ENCODE results near the gene VGF.

Gene VGF

GRCh38 chr7:101165958-101166647 is 734 bp upstream of the VGF start:
- no peak for FAIRE-seq

GRCh38 chr7:101164071-101164840 is 1.1 kb downstream of the VGF start:
- FAIRE-seq: no peak

- no peak for FAIRE-seq
Measured at GRCh38 chr7:101163279-101164070, 1.9 kb downstream of the VGF start.

DNA sequence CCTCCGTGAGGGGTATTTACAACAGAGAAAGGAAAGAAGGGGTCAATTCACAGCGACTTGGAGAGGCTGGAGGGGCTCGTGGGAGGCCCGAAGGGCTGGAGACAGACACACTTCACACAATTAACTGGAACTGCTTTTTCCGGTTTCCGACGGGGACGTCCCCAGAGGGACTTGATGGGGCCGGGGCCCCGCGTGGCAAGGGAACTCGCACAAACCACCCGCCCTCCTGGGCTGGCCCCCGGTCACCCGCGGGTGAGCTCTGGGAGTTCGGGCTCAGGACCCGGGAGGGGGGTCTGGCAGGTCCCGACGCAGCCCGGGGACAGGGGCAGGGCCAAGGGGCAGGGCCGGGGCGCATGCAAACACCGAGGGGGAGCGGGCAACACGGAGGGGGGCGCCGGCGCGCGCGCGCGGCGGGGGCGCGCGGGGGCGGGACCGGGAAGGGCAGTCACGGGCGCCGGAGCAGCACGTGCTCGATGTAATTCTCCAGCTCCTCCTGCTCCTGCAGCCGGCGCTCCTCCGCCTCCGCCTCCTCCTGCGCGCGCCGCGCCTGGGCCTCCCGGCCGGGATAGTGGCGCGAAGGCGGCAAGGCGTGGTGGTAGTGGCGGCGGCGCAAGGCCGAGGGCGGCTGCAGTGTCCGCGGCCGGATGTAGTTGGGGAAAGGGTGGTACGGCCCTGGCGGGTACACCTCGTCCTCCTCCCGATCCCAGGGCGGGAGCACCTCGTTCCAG is 2.7 kb downstream of the VGF start:
- no peak for FAIRE-seq

GRCh38 chr7:101161692-101162471 is 3.5 kb downstream of the VGF start:
- FAIRE-seq: no peak

DNA sequence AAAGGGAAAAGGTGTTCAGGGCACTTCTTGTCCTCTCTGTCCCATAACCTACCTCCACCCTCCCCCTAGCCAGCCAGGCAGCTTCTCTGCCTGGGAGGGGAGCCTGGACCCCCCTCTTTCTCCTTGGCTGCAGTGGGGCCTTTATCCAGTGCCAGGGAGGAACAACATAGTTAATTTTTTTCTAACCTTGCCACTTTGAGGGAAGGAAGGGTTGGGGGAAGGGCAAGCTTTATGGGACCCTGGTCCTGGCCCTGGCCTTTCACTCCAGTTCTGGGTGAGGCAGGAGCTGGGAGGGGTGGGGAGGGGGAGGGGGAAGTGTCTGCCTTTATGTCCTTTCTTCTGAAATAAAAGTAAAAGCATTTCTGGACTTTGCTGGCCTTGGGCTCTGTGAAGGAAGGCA is 4.5 kb downstream of the VGF start:
- no peak for FAIRE-seq

DNA sequence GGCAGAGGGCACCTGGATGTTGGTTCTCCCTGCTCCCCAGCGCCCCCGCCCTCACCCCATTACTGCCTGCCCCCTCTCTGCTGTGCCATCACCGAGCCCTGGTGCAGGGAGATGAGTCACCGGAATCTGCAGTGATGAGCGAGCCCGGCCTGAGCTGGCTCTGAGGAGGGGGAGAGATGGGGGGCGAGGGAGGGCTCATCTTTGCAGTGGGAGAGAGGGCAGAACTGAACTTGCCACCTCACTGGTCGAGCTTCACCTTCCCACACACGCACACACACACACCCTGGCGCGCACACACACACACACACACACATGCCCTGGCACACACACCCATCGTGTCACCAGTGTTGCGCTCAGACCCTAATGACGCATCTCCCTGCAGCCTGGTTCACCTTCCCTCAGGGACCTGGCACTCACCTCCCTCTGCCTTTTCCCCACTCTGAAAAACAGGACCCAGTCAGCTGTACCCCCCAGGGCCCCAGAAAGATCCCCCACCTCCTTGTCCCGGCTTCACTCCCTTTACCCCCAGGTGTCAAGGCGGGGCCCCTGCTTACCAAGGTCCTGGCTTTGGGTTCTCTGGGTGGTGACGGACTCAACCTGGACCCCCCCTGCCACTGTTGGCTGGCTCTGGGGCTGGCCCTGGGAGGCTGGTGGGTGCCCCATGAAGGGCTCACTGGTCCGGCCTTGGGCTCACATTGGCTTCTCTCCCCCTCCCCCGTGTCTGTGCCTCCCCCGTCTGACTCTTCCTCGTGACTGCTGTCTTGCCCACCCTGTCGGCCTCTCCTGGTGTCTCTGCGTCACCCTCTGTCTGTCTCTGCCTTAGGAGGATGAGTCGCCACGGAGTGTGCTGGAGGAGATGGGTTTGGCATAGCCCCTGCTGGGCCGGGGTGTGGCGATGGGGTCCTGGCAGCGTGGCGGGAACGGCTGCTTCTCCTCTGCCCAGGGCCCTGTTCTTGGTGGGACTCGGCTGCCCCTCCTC is 5.4 kb downstream of the VGF start:
- FAIRE-seq: no peak

DNA sequence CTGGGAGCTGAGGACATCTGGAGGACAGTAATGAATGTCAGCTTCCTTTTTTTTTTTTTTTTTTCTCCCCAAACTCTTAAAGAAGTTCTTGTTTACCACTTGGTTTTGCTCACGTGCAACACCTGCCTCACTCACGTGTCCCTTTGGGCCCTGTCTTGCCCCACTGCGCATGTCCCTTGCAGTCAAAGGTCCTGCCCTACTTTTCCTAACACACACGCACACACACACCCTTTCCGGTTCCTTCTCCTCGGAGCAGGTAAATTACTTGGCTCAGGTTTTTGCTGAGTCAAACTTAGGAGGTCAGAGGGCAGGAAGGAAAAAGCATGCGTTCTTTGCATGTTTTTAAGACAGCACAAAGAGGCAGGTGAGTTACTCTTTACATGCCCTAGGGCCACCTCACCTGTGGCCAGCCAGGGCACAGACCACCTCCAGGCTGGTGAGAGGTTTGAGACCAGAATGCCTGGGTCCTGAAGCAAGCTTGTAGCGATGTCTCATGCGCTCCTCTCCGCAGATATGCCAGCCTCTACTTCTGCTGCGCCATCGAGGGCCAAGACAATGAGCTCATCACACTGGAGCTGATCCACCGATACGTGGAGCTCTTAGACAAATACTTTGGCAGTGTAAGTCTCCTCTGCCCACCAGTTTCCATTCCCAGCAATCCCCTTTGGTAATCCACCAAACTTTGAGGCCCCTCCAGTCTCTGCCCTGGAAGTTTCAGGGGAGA is 8.3 kb downstream of the VGF start:
- no peak for FAIRE-seq

- no peak for FAIRE-seq
Measured at GRCh38 chr7:101156277-101156676, 9.1 kb downstream of the VGF start.

DNA sequence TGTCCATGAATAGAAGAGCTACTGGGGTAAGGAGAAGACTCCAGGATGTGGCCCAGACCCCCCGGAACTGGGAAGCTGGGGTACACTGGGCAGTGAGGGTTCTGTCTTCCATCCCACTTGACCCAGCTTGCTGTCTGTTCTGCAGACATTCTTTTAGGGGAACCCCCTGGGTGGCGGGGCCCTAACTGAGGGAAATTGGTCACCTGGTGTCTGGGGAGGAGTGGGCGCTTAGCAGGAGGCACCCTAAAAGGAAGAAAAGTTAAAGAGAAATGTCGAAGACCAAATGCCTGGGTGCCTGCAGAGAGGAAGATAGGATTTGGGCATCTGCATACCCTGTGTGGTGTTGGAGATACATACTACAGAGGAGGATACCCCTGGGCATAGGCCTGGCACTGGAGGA is 10.1 kb downstream of the VGF start:
- no peak for FAIRE-seq

DNA sequence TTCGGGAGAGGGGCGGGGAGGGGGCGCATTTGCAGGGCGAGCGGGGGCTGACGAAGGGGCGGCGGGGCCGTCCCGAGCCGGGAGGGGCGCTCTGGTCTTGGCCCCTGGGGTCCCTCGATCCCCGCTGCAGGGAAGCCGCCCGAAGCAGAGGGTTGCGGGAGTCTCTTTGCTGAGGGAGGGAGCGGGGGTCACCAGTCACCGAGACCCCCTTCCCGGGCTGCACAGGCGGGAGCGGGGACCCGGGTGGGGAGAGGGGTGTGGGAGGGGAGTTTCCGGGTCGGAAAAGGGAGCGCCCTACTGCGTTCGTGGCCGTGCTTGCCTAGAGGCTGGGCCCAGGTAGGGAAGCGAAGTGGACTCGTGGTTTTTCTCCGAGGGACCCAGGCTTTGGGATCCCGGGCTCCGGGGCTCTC is 10.7 kb downstream of the VGF start:
- FAIRE-seq: no peak

GRCh38 chr7:101153969-101154692 is 11.2 kb downstream of the VGF start, which contains the start of gene AP1S1:
AP1S1 (plus strand) TSS chr7:101154476; CDS start chr7:101154515, 39 bp downstream.
- no peak for FAIRE-seq

- FAIRE-seq: no peak
Measured at GRCh38 chr7:101151908-101152651, 13.3 kb downstream of the VGF start.

- FAIRE-seq: no peak
Measured at GRCh38 chr7:101140746-101141382, 24.5 kb downstream of the VGF start.

DNA sequence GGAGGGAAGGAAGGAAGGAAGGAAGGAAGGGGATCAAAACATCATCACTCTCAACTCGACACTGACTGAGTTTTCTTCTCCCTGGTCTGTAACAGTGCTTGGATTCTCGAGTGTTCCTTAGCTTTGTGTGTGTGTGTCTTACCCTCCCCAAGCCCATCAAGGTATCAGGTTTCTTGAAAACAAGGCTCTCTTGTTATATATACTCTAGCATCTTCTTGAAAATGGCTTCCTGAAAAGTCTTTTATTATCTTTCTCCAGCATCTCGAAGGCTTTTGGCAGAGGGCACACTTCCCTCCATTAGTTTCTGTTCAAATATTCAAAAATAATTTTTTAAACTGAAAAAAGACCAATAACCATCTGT is 25.1 kb downstream of the VGF start:
- FAIRE-seq: no peak

DNA sequence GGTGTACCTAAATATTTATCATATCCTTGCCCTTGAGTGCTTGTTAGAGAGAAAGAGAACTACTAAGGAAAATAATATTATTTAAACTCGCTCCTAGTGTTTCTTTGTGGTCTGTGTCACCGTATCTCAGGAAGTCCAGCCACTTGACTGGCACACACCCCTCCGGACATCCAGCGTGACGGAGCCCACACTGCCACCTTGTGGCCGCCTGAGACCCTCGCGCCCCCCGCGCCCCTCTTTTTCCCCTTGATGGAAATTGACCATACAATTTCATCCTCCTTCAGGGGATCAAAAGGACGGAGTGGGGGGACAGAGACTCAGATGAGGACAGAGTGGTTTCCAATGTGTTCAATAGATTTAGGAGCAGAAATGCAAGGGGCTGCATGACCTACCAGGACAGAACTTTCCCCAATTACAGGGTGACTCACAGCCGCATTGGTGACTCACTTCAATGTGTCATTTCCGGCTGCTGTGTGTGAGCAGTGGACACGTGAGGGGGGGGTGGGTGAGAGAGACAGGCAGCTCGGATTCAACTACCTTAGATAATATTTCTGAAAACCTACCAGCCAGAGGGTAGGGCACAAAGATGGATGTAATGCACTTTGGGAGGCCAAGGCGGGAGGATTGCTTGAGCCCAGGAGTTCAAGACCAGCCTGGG is 27.0 kb downstream of the VGF start:
- no peak for FAIRE-seq

DNA sequence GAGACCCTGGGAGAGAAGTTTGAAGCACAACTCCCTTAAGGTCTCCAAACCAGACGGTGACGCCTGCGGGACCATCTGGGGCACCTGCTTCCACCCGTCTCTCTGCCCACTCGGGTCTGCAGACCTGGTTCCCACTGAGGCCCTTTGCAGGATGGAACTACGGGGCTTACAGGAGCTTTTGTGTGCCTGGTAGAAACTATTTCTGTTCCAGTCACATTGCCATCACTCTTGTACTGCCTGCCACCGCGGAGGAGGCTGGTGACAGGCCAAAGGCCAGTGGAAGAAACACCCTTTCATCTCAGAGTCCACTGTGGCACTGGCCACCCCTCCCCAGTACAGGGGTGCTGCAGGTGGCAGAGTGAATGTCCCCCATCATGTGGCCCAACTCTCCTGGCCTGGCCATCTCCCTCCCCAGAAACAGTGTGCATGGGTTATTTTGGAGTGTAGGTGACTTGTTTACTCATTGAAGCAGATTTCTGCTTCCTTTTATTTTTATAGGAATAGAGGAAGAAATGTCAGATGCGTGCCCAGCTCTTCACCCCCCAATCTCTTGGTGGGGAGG is 27.6 kb downstream of the VGF start:
- no peak for FAIRE-seq

Data from endometrium (tissue), 2 donors.